Activated B cell treated with CpG ODN at 0.5 μM for 24 hours (primary cell): ENCODE results near the gene MRPS12. TPM values are rescaled to one million over a fixed set of nuclear protein-coding genes. Genes with fewer than 3 reads are reported as not detected.
A peak's percentile ranks its signal among the peaks of the same experiment; 100 is the strongest.

Source experiments
- ATAC-seq: fragments of 200-7000 bp; cut with Tn5 transposase; one replicate; pipeline ENCODE4 v1.10.0; 2021; ENCODE audit warnings: low read depth, mild to moderate bottlenecking, moderate library complexity
- CTCF ChIA-PET: fragments of 350-600 bp; sonication (Branson Sonifier 250); formaldehyde crosslinking; loops from one replicate; lab custom pipeline; 2021; ENCODE audit warnings: antibody characterized with exemption; lab: Charles Lee
- POLR2A ChIA-PET: fragments of 350-600 bp; sonication (Branson Sonifier 250); formaldehyde crosslinking; loops from one replicate; lab custom pipeline; 2021; ENCODE audit warnings: antibody characterized with exemption; lab: Charles Lee
- DNase-seq: peaks from one replicate; pipeline ENCODE4 v3.0.0; 2022
- H3K27ac Mint-ChIP-seq: one replicate; pipeline ENCODE4 v1.8.0; 2020; ENCODE audit warnings: mixed read lengths
- H3K27me3 Mint-ChIP-seq: one replicate; pipeline ENCODE4 v1.8.0; 2021; ENCODE audit warnings: mixed read lengths
- H3K36me3 Mint-ChIP-seq: one replicate; pipeline ENCODE4 v1.8.0; 2021; ENCODE audit warnings: low read depth, mixed read lengths
- H3K4me1 Mint-ChIP-seq: one replicate; pipeline ENCODE4 v1.8.0; 2021; ENCODE audit warnings: mixed read lengths
- H3K4me3 Mint-ChIP-seq: one replicate; pipeline ENCODE4 v1.8.0; 2020; ENCODE audit warnings: mild to moderate bottlenecking, mixed read lengths
- H3K9me3 Mint-ChIP-seq: one replicate; pipeline ENCODE4 v1.8.0; 2020; ENCODE audit warnings: mixed read lengths
- CTCF ChIP-seq: fragments of 200-600 bp; IDR thresholded peaks from one replicate; pipeline ENCODE4 v1.8.0; 2022; ENCODE audit warnings: antibody characterized with exemption, mild to moderate bottlenecking
- intact Hi-C: fragments of 100-400 bp; cut with micrococcal nuclease; formaldehyde crosslinking; loops from one replicate; pipeline ENCODE4 v1.15.1; 2024
- total RNA-seq: library from RNA; stranded (reverse); gene quantifications from 2 replicates; pipeline ENCODE4 v1.2.3, GENCODE V29; 2022

Gene MRPS12
- total RNA-seq, 1 donor from 2014 or later = 51.6 TPM

- POLR2A ChIA-PET = no interaction called here
- peak; percentile 61 for DNase-seq
- Mint-ChIP-seq H3K4me1 (peaks cover 14% of the 10 kb centered on the region), H3K4me3 (peak overlapping the region; percentile 62), H3K27ac (no peak overlapping the region), H3K9me3 (no peaks in the 10 kb centered on the region), H3K27me3 (peaks cover 26% of the 10 kb centered on the region), H3K36me3 (no peaks in the 10 kb centered on the region)
- no peak for TF ChIP-seq CTCF
- peak; percentile 93 for ATAC-seq
- CTCF ChIA-PET = no interaction called here
- intact Hi-C loops = no loop called here
These were observed 19.0 kb downstream of the MRPS12 start for GRCh38 chr19:38949580-38950367.

GRCh38 chr19:38951187-38951586 lies 20.4 kb downstream of the MRPS12 start:
- DNase-seq (no peak), ATAC-seq (no peak)
- intact Hi-C loops = no loop called here
- TF ChIP-seq CTCF = no peak
- Mint-ChIP-seq H3K9me3 (no peaks in the 10 kb centered on the region), H3K4me1 (peaks cover 14% of the 10 kb centered on the region), H3K36me3 (no peaks in the 10 kb centered on the region), H3K27me3 (peaks cover 26% of the 10 kb centered on the region), H3K4me3 (no peak overlapping the region), H3K27ac (no peak overlapping the region)
- POLR2A ChIA-PET = no interaction called here
- CTCF ChIA-PET = no interaction called here

- peak; percentile 37 for ATAC-seq
- Mint-ChIP-seq H3K27ac (no peak overlapping the region), H3K4me1 (peaks cover 14% of the 10 kb centered on the region), H3K9me3 (no peaks in the 10 kb centered on the region), H3K36me3 (no peaks in the 10 kb centered on the region), H3K4me3 (no peak overlapping the region), H3K27me3 (peaks cover 26% of the 10 kb centered on the region)
- ChIA-PET CTCF (interaction anchor here (0.6 to 1.2 kb wide), 3 partner anchors 20 to 438 kb away, joined by 3 read pairs; no protein-coding TSS in a partner anchor), POLR2A (no interaction called here)
- intact Hi-C loops = loop anchor here (1.0 kb wide), 1 partner anchor 315 kb away; no protein-coding TSS in a partner anchor
- no peak for TF ChIP-seq CTCF
- no peak for DNase-seq
These were observed 21.8 kb downstream of the MRPS12 start for GRCh38 chr19:38952395-38953165.

GRCh38 chr19:38953677-38954076 lies 22.9 kb downstream of the MRPS12 start:
- CTCF ChIA-PET = interaction anchor here (0.6 to 1.2 kb wide), 2 partner anchors 21 to 439 kb away, joined by 3 read pairs; no protein-coding TSS in a partner anchor
- TF ChIP-seq CTCF = no peak
- Mint-ChIP-seq H3K27ac (no peak overlapping the region), H3K4me3 (no peak overlapping the region), H3K4me1 (peaks cover 14% of the 10 kb centered on the region), H3K27me3 (peaks cover 23% of the 10 kb centered on the region), H3K9me3 (no peaks in the 10 kb centered on the region), H3K36me3 (no peaks in the 10 kb centered on the region)
- intact Hi-C loops = no loop called here
- DNase-seq (no peak), ATAC-seq (no peak)
- POLR2A ChIA-PET = no interaction called here

- peaks cover 4% of the 10 kb centered on the region for H3K4me1 Mint-ChIP-seq
- no peak overlapping the region for H3K27ac Mint-ChIP-seq
- ATAC-seq = no peak
- no peaks in the 10 kb centered on the region for H3K36me3 Mint-ChIP-seq
- intact Hi-C loops = no loop called here
- no peak overlapping the region for H3K4me3 Mint-ChIP-seq
- no peak for TF ChIP-seq CTCF
- no peak for DNase-seq
- H3K27me3 Mint-ChIP-seq = peaks cover 10% of the 10 kb centered on the region
- ChIA-PET CTCF (interaction anchor here (0.9 kb wide), 1 partner anchor 20 kb away, joined by 5 read pairs; the partner anchor contains the start of gene FBXO17), POLR2A (no interaction called here)
- H3K9me3 Mint-ChIP-seq = no peaks in the 10 kb centered on the region
These were observed 25.5 kb downstream of the MRPS12 start for GRCh38 chr19:38956264-38956663.
